Measurements from ENCODE around the gene FURIN. TPM values are rescaled to one million over a fixed set of nuclear protein-coding genes. Genes with fewer than 3 reads are reported as not detected.
A peak's percentile ranks its signal among the peaks of the same experiment; 100 is the strongest.

The FURIN gene
- total RNA-seq, 1 experiment from 2014 or later = 35.1 TPM

GRCh38 chr15:90822204-90822955 is 46.0 kb upstream of the FURIN start:
- Histone ChIP-seq H4K91ac (ENCODE audit: insufficient read length, low read depth, low read length) (no peak overlapping the region), H3K9ac (ENCODE audit: extremely low read depth, insufficient read length, low read length) (no peak overlapping the region), H2AFZ (ENCODE audit: low read length) (no peak overlapping the region), H3K4ac (ENCODE audit: low read depth, low read length) (no peak overlapping the region), H3K4me1 (ENCODE audit: insufficient read depth, low read length) (no peaks in the 10 kb centered on the region), H4K20me1 (ENCODE audit: control insufficient read depth, insufficient read depth, insufficient read length) (no peaks in the 10 kb centered on the region), H3K14ac (ENCODE audit: insufficient read depth, low read length) (no peak overlapping the region), H3K18ac (ENCODE audit: insufficient read length, low read depth, low read length) (no peak overlapping the region), H2AK5ac (ENCODE audit: insufficient read length, low read length) (no peak overlapping the region), H3K23me2 (ENCODE audit: insufficient read length, low read depth, low read length, poor library complexity, severe bottlenecking) (no peaks in the 10 kb centered on the region), H3K56ac (ENCODE audit: insufficient read length, low read depth, low read length) (no peak overlapping the region), H3K27ac (ENCODE audit: insufficient read length, low read depth, low read length) (no peak overlapping the region), H3K79me2 (ENCODE audit: insufficient read depth, low read length) (no peaks in the 10 kb centered on the region), H4K5ac (ENCODE audit: insufficient read length, low read depth, low read length) (no peak overlapping the region), H2BK120ac (ENCODE audit: low read depth, low read length, poor library complexity, severe bottlenecking) (no peak overlapping the region), H3K27me3 (ENCODE audit: insufficient read depth, low read length) (no peaks in the 10 kb centered on the region), H2BK15ac (ENCODE audit: low read depth, low read length) (no peak overlapping the region), H3K9me3 (ENCODE audit: control insufficient read depth, low read depth, low read length) (no peaks in the 10 kb centered on the region), H2BK5ac (ENCODE audit: insufficient read length, low read length) (no peak overlapping the region), H3K79me1 (ENCODE audit: insufficient read depth, low read depth, low read length, poor library complexity, severe bottlenecking) (no peaks in the 10 kb centered on the region), H3K4me2 (ENCODE audit: insufficient read depth, insufficient read length, low read length) (no peak overlapping the region), H2BK20ac (ENCODE audit: low read depth, low read length, poor library complexity, severe bottlenecking) (no peak overlapping the region), H2BK12ac (ENCODE audit: insufficient read length, low read depth, low read length) (no peak overlapping the region), H3K23ac (ENCODE audit: insufficient read length, low read depth, low read length) (no peak overlapping the region), H4K8ac (replicated peaks; ENCODE audit: insufficient read length, low read depth, low read length) (no peak overlapping the region), H3T11ph (ENCODE audit: low read length) (no peak overlapping the region)
- no peak for DNase-seq
- H3K9me3 Mint-ChIP-seq = no peaks in the 10 kb centered on the region
- whole genome bisulfite sequencing (ENCODE audit: extremely low coverage, insufficient read length, low lambda C conversion rate) = no CpG with 5 or more reads among the region's 8 CpGs
- H3K4me3 Mint-ChIP-seq = no peak overlapping the region
- H3K27me3 Mint-ChIP-seq (ENCODE audit: low read depth) = no peaks in the 10 kb centered on the region; the same call in 1 of the 2 replicates
- no peak for TF ChIP-seq CTCF (conservative IDR thresholded peaks at IDR 0.05)
- no peaks in the 10 kb centered on the region; a peak in 1 of 7 replicates for H3K36me3 Mint-ChIP-seq (ENCODE audit: insufficient read depth in 1 of 3, low read depth in 3 of 3)
- peaks cover 16 to 20% of the 10 kb centered on the region in 2 experiments for H3K4me1 Mint-ChIP-seq
- peak overlapping the region in 1 of 3 experiments; percentile 28; a peak in 1 of 7 replicates for H3K27ac Mint-ChIP-seq
